Urinary bladder (tissue), 4 donors: ENCODE data around the gene ZNF385B. TPM values are rescaled to one million over a fixed set of nuclear protein-coding genes. Genes with fewer than 3 reads are reported as not detected.
A peak's percentile ranks its signal among the peaks of the same experiment; 100 is the strongest.

Experiments used
- DNase-seq: peaks from one replicate; pipeline ENCODE4 v3.0.0-alpha.2; 2015; ENCODE audit errors: extremely low spot score
- H3K27ac ChIP-seq: one replicate; pipeline ENCODE4 v1.5.1; 2013; ENCODE audit warnings: low read depth, mild to moderate bottlenecking, moderate library complexity
- H3K36me3 ChIP-seq: one replicate; pipeline ENCODE4 v1.6.1; 2013; ENCODE audit warnings: mild to moderate bottlenecking, moderate library complexity; ENCODE audit not compliant: insufficient read depth
- H3K4me1 ChIP-seq: one replicate; pipeline ENCODE4 v1.6.1; 2013; ENCODE audit warnings: mild to moderate bottlenecking, moderate library complexity; ENCODE audit not compliant: insufficient read depth
- H3K4me3 ChIP-seq: one replicate; pipeline ENCODE4 v1.5.1; 2013; ENCODE audit warnings: low read depth, low read length
- WGBS: extraction: QIAGEN DNeasy Blood & Tissue Kit; methylation state at CpG from one replicate; pipeline ENCODE4 v1.1.7; 2013; 5-methylcytosine and 5-hydroxymethylcytosine counted together
- polyA plus RNA-seq: library from polyadenylated mRNA; stranded (reverse); fragments of 200-250 nt; gene quantifications from one replicate; pipeline ENCODE4 v1.2.3, GENCODE V29; 2013
- total RNA-seq: library from RNA; depleted of rRNA; stranded (reverse); fragments of >200 nt; gene quantifications from one replicate; pipeline ENCODE4 v1.2.3, GENCODE V29; 2014
- donor health status: healthy with polysubstance abuse.
- donor health status: healthy.

The ZNF385B gene
- total and polyA plus RNA-seq, 2 donors = 0.47 to 2.5 TPM

GRCh38 chr2:179772346-179772745 is 89.1 kb downstream of the ZNF385B start:
- no peaks in the 10 kb centered on the region for H3K36me3 ChIP-seq
- no peak for DNase-seq
- H3K27ac ChIP-seq = no peak overlapping the region
- 94% methylated on average over 1 of the region's 1 CpG for WGBS
- H3K4me3 ChIP-seq = no peak overlapping the region
- H3K4me1 ChIP-seq = no peaks in the 10 kb centered on the region

DNA sequence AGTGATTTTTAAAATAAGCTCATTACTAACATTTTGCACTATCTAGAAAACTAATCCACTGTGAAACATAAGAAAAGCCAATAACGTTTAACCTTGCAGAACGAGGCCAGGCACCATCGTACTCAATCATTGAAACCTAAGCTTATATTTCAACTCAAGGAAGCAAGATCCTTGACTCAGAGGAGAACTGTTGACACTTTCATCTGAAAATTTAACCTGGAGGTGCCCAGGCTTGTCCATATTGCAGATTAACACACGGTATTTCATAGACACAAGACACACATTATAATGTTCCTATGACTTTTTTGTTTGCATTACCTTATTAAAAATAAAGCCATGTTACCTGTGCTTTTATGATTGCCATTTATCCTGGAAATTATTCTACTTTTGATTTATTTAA is 89.6 kb downstream of the ZNF385B start:
- WGBS = 67% methylated on average over 4 of the region's 4 CpGs
- DNase-seq = no peak
- H3K4me3 ChIP-seq = no peak overlapping the region
- no peaks in the 10 kb centered on the region for H3K4me1 ChIP-seq
- no peaks in the 10 kb centered on the region for H3K36me3 ChIP-seq
- H3K27ac ChIP-seq = no peak overlapping the region

DNA sequence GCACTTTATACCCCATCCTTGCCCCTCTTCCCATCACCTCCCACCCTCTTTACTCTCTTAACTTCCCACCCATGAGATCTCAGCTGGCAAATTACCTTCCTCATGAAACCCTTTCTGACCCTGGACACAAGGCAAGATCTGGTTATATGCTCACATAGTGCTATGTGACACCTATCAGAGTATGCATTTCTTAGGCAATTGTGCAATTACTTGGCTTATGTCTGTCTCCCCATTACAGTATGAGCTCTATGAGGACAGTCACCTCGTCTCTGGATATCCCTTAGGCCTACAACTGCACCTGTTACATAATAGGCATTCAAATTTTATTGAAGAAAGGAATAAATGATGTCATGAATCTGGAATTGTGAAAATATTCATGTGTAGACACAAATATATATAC is 91.4 kb downstream of the ZNF385B start:
- no peak overlapping the region for H3K4me3 ChIP-seq
- H3K4me1 ChIP-seq = no peaks in the 10 kb centered on the region
- no peak overlapping the region for H3K27ac ChIP-seq
- 69% methylated on average over 1 of the region's 1 CpG for WGBS
- no peak for DNase-seq
- H3K36me3 ChIP-seq = no peaks in the 10 kb centered on the region

- no peak for DNase-seq
- Histone ChIP-seq H3K36me3 (no peaks in the 10 kb centered on the region), H3K4me3 (no peak overlapping the region), H3K4me1 (no peaks in the 10 kb centered on the region), H3K27ac (no peak overlapping the region)
- WGBS = 84% methylated on average over 8 of the region's 8 CpGs
Observed at GRCh38 chr2:179769323-179769722, 92.1 kb downstream of the ZNF385B start.

GRCh38 chr2:179768765-179769164 is 92.6 kb downstream of the ZNF385B start:
- 21% methylated on average over 1 of the region's 1 CpG for WGBS

DNA sequence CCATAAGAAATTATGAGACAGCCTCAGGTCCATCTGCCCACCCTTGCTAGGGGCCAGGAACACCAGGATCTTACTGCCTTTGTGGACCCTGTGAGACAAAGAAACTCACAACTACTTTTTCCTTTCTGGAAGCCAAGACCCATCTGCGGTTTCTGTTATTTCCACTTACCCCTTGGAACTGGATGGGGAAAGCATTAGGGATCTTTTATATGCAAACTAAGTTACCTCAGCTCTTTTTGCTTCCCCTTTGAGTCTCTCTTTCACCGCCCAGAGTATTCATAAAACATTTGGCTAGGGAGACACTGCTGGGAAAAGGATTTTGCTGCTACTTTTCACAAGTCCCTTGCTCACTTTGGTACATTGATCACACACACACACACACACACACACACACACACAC is 95.7 kb downstream of the ZNF385B start:
- Histone ChIP-seq H3K4me1 (no peaks in the 10 kb centered on the region), H3K27ac (no peak overlapping the region), H3K4me3 (no peak overlapping the region), H3K36me3 (no peaks in the 10 kb centered on the region)
- WGBS = 61% methylated on average over 2 of the region's 2 CpGs
- DNase-seq = no peak

More at GRCh38 chr2:179768765-179769164, 92.6 kb downstream of the ZNF385B start:
- Histone ChIP-seq H3K27ac (no peak overlapping the region), H3K4me1 (no peaks in the 10 kb centered on the region), H3K4me3 (no peak overlapping the region), H3K36me3 (no peaks in the 10 kb centered on the region)
- peak; percentile 32 for DNase-seq

GRCh38 chr2:179764710-179765109 is 96.7 kb downstream of the ZNF385B start:
- Histone ChIP-seq H3K4me1 (no peaks in the 10 kb centered on the region), H3K27ac (no peak overlapping the region), H3K36me3 (no peaks in the 10 kb centered on the region), H3K4me3 (no peak overlapping the region)
- 88% methylated on average over 1 of the region's 1 CpG for WGBS
- no peak for DNase-seq

GRCh38 chr2:179758636-179759035 is 102.8 kb downstream of the ZNF385B start:
- Histone ChIP-seq H3K4me3 (no peak overlapping the region), H3K36me3 (no peaks in the 10 kb centered on the region), H3K4me1 (no peaks in the 10 kb centered on the region), H3K27ac (no peak overlapping the region)
- WGBS = 94% methylated on average over 3 of the region's 3 CpGs
- no peak for DNase-seq

- no peak overlapping the region for H3K27ac ChIP-seq
- no peak overlapping the region for H3K4me3 ChIP-seq
- no peaks in the 10 kb centered on the region for H3K36me3 ChIP-seq
- DNase-seq = no peak
- WGBS = 12% methylated on average over 4 of the region's 4 CpGs
- no peaks in the 10 kb centered on the region for H3K4me1 ChIP-seq
Observed at GRCh38 chr2:179751163-179751809, 110.1 kb downstream of the ZNF385B start.

DNA sequence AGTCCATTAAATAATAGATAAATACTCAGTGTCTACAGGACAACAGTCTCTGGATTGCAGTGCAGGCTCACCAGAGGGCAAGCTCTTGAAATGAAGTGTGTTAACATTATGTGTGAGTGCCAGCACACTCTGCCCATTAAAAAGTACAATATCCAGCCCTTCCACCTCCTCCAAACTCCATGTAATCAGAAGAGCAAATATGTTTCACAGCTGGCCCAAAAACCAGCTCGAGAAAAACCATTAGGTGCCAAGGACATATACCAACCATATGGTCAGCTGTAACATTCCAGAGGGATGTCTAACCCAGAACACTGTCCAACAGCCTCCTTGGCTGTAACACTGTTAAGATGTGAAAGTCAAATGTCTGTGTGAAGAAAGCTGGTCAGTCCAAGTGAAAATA is 112.2 kb downstream of the ZNF385B start:
- no peak for DNase-seq
- no peak overlapping the region for H3K4me3 ChIP-seq
- H3K27ac ChIP-seq = no peak overlapping the region
- H3K4me1 ChIP-seq = no peaks in the 10 kb centered on the region
- WGBS = 19% methylated on average over 1 of the region's 1 CpG
- no peaks in the 10 kb centered on the region for H3K36me3 ChIP-seq

DNA sequence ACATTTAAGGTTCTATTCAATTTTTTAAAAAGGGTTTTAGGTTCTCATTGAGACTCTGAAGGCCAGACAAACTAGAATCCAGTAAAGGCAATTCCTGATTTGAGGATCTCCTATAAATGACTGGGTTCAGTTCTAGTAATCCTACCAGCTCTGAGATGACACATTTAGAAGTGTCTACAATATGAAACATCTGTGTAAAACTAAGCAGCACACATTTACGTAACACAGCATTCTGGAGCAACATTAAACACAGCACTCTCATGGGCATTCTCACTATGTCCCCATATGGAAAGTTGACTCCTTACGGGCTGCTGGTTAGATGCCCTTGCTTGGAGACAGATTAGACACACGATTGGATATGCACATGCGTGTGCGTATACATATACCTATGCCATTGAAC is 114.4 kb downstream of the ZNF385B start:
- Histone ChIP-seq H3K4me3 (no peak overlapping the region), H3K27ac (no peak overlapping the region), H3K4me1 (no peaks in the 10 kb centered on the region), H3K36me3 (no peaks in the 10 kb centered on the region)
- no peak for DNase-seq
- 42% methylated on average over 5 of the region's 5 CpGs for WGBS

- H3K4me3 ChIP-seq = peak overlapping the region; percentile 1
- H3K4me1 ChIP-seq = no peaks in the 10 kb centered on the region
- H3K36me3 ChIP-seq = no peaks in the 10 kb centered on the region
- no peak for DNase-seq
- H3K27ac ChIP-seq = no peak overlapping the region
- 31% methylated on average over 5 of the region's 5 CpGs for WGBS
Observed at GRCh38 chr2:179745635-179746256, 115.7 kb downstream of the ZNF385B start.

GRCh38 chr2:179744401-179744800 is 117.0 kb downstream of the ZNF385B start:
- H3K36me3 ChIP-seq = no peaks in the 10 kb centered on the region
- H3K27ac ChIP-seq = no peak overlapping the region
- 60% methylated on average over 5 of the region's 5 CpGs for WGBS
- DNase-seq = no peak
- H3K4me3 ChIP-seq = no peak overlapping the region
- no peaks in the 10 kb centered on the region for H3K4me1 ChIP-seq

DNA sequence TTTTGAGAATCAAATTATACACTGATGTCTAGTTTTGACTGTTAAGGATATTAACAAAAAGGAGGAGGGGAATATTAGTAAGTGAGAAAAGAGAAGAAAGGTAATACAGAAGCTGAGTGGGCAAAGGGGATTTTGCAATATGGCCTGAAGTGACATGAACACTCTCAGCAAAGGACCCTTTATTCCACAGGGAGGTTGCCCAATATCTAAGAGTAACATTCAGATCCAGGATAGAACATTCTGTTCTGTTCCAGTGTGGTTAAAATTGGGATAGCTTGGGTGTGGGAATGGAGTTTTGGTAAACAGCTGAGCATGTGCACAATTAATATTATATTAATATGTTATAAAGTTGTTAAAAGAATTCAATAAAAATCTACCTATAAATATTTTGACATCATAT is 120.1 kb downstream of the ZNF385B start:
- Histone ChIP-seq H3K4me3 (no peak overlapping the region), H3K27ac (no peak overlapping the region), H3K4me1 (no peaks in the 10 kb centered on the region), H3K36me3 (no peaks in the 10 kb centered on the region)
- DNase-seq = no peak
